Esophagus muscularis mucosa (tissue), 4 donors: ENCODE measurements around the gene GRHL1. TPM values are rescaled to one million over a fixed set of nuclear protein-coding genes. Genes with fewer than 3 reads are reported as not detected.

Source experiments
- DNase-seq: peaks from one replicate; pipeline ENCODE4 v3.0.0-alpha.2; 2017; ENCODE audit errors: extremely low spot score
- H3K27ac ChIP-seq, 4 donors: fragments of 200-600 bp; sonication (generic); replicated peaks in 1 of 4; 1 replicate in 3 of 4; 2 replicates in 1 of 4; pipeline ENCODE4 v1.5.1; 2016 to 2019; ENCODE audit warnings: mild to moderate bottlenecking in 1 of 4
- H3K27me3 ChIP-seq, 4 donors: fragments of 200-600 bp; sonication (generic); one replicate each; pipeline versions ENCODE4 v1.5.1 to v1.6.0; 2016 to 2019
- H3K36me3 ChIP-seq, 4 donors: fragments of 200-600 bp; sonication (generic); one replicate each; pipeline ENCODE4 v1.5.1; 2016 to 2019
- H3K4me1 ChIP-seq, 4 donors: fragments of 200-600 bp; sonication (generic); one replicate each; pipeline ENCODE4 v1.5.1; 2016 to 2019
- H3K4me3 ChIP-seq, 4 donors: fragments of 200-600 bp; sonication (generic); 1 replicate in 2 of 4; 2 replicates in 2 of 4; pipeline ENCODE4 v1.5.1; 2016 to 2019; ENCODE audit warnings: mild to moderate bottlenecking in 4 of 4, moderate library complexity in 1 of 4
- H3K9me3 ChIP-seq, 4 donors: fragments of 200-600 bp; sonication (generic); 1 replicate in 3 of 4; 2 replicates in 1 of 4; pipeline ENCODE4 v1.5.1; 2016 to 2019
- CTCF ChIP-seq, 3 experiments: fragments of 200-600 bp in 2 of 3; fragments of 450-650 bp in 1 of 3; sonication (generic) in 2 of 3; IDR thresholded peaks; one replicate each; pipeline ENCODE4 v1.5.1; 2017 to 2019; ENCODE audit warnings: antibody characterized with exemption in 3 of 3, mild to moderate bottlenecking in 2 of 3, moderate library complexity in 1 of 3
- EP300 ChIP-seq: sonication (generic); formaldehyde crosslinking; IDR thresholded peaks from one replicate; pipeline ENCODE4 v1.6.1; 2017; ENCODE audit warnings: antibody characterized with exemption
- POLR2A ChIP-seq: fragments of 450-650 bp; IDR thresholded peaks from one replicate; pipeline ENCODE4 v1.6.1; 2017; ENCODE audit warnings: antibody characterized with exemption, moderate library complexity, mild to moderate bottlenecking, low read depth
- POLR2AphosphoS5 ChIP-seq, 2 donors: sonication (generic); formaldehyde crosslinking; IDR thresholded peaks; one replicate each; pipeline ENCODE4 v1.6.1; 2017; ENCODE audit warnings: antibody characterized with exemption in 2 of 2
- WGBS: methylation state at CpG from one replicate; pipeline ENCODE4 v1.1.5; 2018; 5-methylcytosine and 5-hydroxymethylcytosine counted together
- intact Hi-C: fragments of 100-400 bp; cut with DNase I; formaldehyde crosslinking; loops from one replicate; pipeline ENCODE4 v1.15.1; 2023
- total RNA-seq, 4 donors: library from RNA; depleted of rRNA; stranded (reverse); fragments of >200 nt; gene quantifications; one replicate each; pipeline versions ENCODE4 v1.1.0 to v1.2.1, GENCODE V29; 2016

Gene GRHL1
- total RNA-seq, 4 donors from 2014 or later, result 0.86 to 5.1 (median 2.6) TPM

GRCh38 chr2:9937258-9937657, 14.2 kb upstream of the GRHL1 start:
- TF ChIP-seq CTCF (IDR thresholded peaks at IDR 0.05) (no peak), POLR2AphosphoS5 (IDR thresholded peaks at IDR 0.05) (no peak), EP300 (no peak), POLR2A (no peak)
- Histone ChIP-seq H3K9me3 (no peaks in the 10 kb centered on the region), H3K27me3 (peaks cover 0 to 6% (median 0%) of the 10 kb centered on the region in 4 donors), H3K4me3 (no peak overlapping the region), H3K4me1 (no peaks in the 10 kb centered on the region), H3K27ac (no peak overlapping the region), H3K36me3 (peaks cover 7 to 31% (median 17%) of the 10 kb centered on the region in 4 donors)
- whole genome bisulfite sequencing, result 89% methylated on average over 4 of the region's 4 CpGs
- intact Hi-C loops, result no loop called here
- no peak for DNase-seq

- intact Hi-C loops, result no loop called here
These were observed 13.5 kb upstream of the GRHL1 start for GRCh38 chr2:9937968-9938367.

GRCh38 chr2:9939587-9940485, 11.7 kb upstream of the GRHL1 start:
- peaks cover 0 to 5% (median 0%) of the 10 kb centered on the region in 4 donors for H3K36me3 ChIP-seq
- 70% methylated on average over 9 of the region's 9 CpGs for WGBS

More at GRCh38 chr2:9937968-9938367, 13.5 kb upstream of the GRHL1 start:
- no peak overlapping the region for H3K4me3 ChIP-seq
- H3K36me3 ChIP-seq, result peaks cover 4 to 24% (median 11%) of the 10 kb centered on the region in 4 donors
- TF ChIP-seq CTCF (IDR thresholded peaks at IDR 0.05) (no peak), POLR2A (no peak)
- no peak overlapping the region for H3K27ac ChIP-seq
- WGBS, result 87% methylated on average over 6 of the region's 9 CpGs
- no peaks in the 10 kb centered on the region for H3K9me3 ChIP-seq
- peaks cover 0 to 6% (median 0%) of the 10 kb centered on the region in 4 donors for H3K27me3 ChIP-seq
- no peak for DNase-seq
- no peaks in the 10 kb centered on the region for H3K4me1 ChIP-seq

GRCh38 chr2:9941196-9941995, 10.1 kb upstream of the GRHL1 start:
- Histone ChIP-seq H3K9me3 (no peaks in the 10 kb centered on the region), H3K27ac (no peak overlapping the region), H3K4me1 (no peaks in the 10 kb centered on the region), H3K27me3 (peaks cover 0 to 31% (median 0%) of the 10 kb centered on the region in 4 donors), H3K36me3 (no peaks in the 10 kb centered on the region), H3K4me3 (no peak overlapping the region)
- no peak for DNase-seq
- intact Hi-C loops, result loop anchor here (10.0 kb wide), 1 partner anchor 127 kb away; no protein-coding TSS in a partner anchor
- TF ChIP-seq CTCF (IDR thresholded peaks at IDR 0.05) (no peak), POLR2AphosphoS5 (IDR thresholded peaks at IDR 0.05) (no peak), EP300 (no peak), POLR2A (no peak)
- 76% methylated on average over 13 of the region's 13 CpGs for whole genome bisulfite sequencing

More at GRCh38 chr2:9939587-9940485, 11.7 kb upstream of the GRHL1 start:
- Histone ChIP-seq H3K9me3 (no peaks in the 10 kb centered on the region), H3K27ac (no peak overlapping the region), H3K4me3 (no peak overlapping the region), H3K4me1 (no peaks in the 10 kb centered on the region), H3K27me3 (peaks cover 0 to 15% (median 0%) of the 10 kb centered on the region in 4 donors)
- no peak for TF ChIP-seq EP300
- no peak for TF ChIP-seq CTCF (IDR thresholded peaks at IDR 0.05)
- TF ChIP-seq POLR2A, result no peak
- no peak for TF ChIP-seq POLR2AphosphoS5 (IDR thresholded peaks at IDR 0.05)
- no peak for DNase-seq
- intact Hi-C loops, result loop anchor here (10.0 kb wide), 1 partner anchor 125 kb away; no protein-coding TSS in a partner anchor
